ENCODE results near the gene FBXO3.
"Not testable (repeated sequence)": the region's sequence is repeated elsewhere in the genome, so short reads cannot be mapped to it uniquely, and the experiment has no call there.

FBXO3 gene, protein sequence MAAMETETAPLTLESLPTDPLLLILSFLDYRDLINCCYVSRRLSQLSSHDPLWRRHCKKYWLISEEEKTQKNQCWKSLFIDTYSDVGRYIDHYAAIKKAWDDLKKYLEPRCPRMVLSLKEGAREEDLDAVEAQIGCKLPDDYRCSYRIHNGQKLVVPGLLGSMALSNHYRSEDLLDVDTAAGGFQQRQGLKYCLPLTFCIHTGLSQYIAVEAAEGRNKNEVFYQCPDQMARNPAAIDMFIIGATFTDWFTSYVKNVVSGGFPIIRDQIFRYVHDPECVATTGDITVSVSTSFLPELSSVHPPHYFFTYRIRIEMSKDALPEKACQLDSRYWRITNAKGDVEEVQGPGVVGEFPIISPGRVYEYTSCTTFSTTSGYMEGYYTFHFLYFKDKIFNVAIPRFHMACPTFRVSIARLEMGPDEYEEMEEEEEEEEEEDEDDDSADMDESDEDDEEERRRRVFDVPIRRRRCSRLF

DNA sequence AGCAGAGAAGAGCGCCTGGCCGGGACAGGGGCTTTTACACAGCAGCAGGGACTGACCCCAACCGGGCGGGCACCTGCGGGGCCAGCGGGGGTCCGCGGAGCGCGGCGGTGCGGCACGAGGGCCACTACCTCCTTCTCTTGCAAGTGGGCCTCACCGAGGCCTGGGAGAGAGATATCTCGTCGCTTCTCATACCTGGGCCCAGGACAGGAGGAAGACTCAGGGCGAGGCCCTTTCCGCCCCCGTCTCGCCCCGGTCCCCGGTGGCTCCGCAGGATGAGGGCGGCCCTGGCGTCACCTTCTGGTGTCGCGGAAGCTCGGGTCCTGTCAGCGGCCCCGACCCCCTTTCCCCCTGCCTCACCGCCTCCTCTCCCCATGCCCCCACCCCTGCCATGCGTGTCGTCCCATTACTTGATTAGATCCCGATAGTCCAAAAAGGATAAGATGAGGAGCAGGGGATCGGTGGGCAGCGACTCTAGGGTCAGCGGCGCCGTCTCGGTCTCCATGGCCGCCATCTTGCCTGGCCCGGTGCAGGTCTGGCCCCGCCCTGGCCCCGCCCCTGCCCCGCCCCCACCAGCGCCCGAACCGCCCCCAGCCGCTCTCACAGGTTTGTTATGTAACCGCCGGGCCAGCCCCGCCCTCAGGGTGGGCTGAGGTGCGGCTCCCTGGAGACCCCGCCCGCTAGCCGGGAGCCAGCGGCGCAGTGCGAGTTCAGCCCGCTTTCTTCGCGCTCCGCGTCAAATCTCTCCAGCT is at the start of gene FBXO3:
Gene FBXO3 (minus strand): TSS at position 534 of the 749 bp plus-strand sequence. CDS start 23 bp downstream, at position 511.
- DNase-seq (ENCODE audit: low read depth): peak; percentile 58

DNA sequence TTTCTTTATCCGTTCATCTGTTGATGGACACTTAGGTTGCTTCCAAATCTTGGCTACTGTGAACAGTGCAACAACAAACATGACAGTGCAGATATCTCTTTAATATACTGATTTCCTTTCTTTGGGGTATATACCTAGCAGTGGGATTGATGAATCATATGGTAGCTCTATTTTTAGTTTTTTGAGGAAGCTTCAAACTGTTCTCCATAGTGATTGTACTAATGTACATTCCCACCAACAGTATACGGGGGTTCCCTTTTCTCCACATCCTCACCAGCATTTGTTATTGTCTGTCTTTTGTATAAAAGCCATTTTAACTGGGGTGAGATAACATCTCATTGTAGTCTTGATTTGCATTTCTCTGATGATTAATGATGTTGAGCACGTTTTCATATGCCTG is 48.7 kb upstream of the FBXO3 start:
- DNase-seq (ENCODE audit: low read depth): not testable (repeated sequence)

DNA sequence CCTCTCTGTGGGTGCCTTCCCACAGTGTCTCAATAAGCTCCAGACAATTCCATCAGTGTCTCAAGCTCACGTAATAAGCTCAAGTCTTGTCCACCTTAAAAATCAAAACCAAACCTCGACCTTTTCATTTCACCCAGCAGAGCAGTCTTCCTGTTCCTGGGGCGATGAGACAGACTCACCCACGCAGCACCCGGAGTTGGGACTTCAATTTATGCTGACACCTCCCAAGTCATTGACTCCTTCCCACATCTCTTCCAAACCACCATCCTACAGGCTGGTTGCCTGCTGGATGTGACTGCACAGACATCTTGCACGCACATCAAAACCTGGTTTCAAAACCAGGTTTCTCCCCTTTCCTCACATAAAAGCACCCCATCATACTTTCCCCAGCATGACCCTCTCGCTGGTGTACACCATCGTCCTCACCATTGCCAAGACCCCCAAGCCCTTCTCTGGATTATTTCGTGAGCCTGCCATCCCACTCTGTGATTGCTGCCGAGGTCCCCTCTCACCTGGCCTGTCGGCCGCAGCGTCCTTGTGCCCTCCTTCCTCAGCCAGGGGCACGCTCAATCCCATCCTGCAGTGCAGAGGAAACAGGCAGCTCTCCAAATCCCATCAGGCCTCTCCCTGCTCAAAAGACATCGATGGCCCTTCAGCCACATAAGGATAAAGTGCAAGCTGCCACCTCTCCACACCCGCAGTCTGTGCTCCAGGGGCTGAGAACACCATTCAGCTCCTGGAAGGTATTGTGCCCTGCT is 45.1 kb upstream of the FBXO3 start:
- no peak for DNase-seq (ENCODE audit: low read depth)

DNA sequence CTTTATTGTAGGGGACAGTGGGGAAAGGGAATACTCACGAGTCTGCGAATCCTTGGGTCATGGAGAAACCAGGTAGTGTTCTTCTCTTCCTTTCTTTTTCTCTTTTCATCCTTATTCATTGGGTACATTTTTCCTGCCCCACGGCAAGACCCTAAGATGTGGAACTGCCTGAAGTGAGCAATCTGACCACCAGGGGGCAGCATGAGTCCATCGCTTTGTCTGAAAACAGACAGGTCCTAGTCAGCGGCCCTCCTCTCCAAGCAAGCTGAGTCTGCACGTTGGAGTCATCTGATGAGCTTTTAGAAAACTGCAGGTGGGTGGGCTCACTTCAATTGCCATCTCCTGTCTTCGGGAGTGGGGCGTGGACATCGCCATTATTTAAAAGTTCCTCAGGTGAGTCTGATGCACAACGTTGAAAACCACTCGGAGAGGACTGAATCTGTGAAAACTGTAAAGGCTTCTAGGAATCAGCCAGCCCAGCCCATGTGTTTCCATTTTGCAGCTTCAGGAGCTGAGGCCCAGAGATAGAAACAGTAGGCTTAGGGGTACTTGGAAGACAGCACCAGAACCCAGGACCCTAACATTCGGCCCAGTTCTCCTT is 34.0 kb upstream of the FBXO3 start:
- DNase-seq (ENCODE audit: low read depth): peak; percentile 69

DNA sequence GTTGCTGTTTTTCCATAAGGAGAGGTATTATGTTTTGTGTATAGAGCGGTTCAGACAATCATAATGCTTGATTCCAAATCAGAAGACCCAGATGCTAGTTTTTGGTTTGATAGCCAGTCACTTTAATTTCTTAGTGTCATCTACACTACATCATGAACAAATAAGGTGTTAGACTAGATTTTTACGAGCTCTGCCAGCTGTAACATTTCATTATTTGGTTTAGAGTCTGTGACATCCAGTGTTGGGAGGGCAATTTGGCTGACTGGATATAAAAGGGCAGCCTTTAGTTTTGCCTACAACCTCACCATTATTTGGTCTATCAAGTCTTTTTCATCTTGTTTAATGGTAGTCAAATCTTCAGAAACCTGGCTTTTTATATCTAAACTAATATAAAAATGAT is 30.2 kb upstream of the FBXO3 start:
- DNase-seq (ENCODE audit: low read depth): no peak

DNA sequence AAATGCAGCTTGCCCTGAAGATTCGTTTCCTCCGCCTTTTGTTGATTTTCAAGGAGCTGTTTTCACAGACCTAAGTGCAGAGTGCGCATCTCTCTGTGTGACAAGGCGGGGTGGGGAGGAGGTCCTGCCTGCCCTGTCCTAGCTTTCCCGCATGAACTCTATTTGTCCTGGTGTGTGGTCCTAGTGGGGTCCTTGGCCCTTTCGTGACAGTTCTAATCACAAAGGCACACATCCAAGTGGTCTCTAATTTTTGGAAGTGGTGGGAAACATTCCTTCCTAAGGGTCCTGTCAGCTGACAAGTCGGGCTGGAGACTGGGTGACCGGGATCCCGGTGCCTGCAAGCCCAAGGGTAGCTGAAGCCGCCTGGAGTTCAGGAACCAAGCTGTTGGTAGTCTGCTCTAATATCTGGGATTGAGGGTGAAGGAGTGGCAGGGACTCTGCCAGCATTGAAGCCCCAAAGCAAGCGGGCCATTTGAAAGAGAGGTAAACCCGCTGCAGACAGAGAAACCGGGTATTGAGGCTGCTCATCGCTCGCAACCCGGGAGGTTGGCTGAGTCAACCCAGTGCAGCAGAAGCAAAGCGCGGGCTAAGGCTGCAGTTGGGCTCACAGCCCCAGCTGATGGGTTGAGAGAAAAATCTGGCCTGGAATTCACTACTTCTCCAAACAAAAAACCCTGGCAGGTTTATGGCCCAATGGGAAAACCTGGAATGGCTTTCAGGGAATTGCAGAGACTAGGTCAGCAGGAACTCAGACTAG is 28.1 kb upstream of the FBXO3 start:
- DNase-seq (ENCODE audit: low read depth): peak; percentile 92

DNA sequence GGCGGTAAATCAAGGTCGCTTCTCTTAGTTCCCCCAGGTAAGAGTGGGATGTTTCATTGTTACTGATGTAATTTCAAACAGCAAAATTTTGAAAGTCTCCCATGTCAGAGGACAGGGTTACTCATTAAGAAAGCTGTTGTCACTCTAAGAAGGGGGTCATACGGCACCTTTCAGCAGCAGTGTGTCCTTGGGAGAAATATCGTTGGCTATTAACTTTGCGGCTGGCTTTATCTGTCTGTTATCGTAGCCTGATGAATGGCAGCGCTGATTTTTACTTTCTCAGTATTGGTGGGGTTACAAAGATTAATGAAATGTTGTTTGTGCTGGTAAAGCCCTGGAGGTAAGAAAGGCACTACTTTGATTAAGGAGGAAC is 27.5 kb upstream of the FBXO3 start:
- peak; percentile 26 for DNase-seq (ENCODE audit: low read depth)

DNA sequence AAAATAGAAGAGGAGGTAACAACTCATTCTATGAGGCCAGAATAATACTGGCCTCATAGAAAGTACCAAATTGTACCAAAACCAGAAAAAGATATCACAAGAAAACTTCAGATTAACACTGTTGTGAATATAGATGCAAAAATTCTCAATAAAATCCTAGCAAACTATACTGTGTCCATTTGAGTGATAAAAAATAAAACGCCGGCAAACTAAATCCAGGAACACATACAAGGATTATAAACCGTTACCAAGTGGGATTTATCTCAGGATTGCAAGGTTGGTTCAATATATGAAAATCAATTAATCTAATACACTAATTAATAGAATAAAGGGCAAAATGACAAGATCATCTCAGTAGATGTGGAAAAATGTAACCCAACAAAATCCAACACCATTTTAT is 23.6 kb upstream of the FBXO3 start:
- DNase-seq (ENCODE audit: low read depth): no peak

DNA sequence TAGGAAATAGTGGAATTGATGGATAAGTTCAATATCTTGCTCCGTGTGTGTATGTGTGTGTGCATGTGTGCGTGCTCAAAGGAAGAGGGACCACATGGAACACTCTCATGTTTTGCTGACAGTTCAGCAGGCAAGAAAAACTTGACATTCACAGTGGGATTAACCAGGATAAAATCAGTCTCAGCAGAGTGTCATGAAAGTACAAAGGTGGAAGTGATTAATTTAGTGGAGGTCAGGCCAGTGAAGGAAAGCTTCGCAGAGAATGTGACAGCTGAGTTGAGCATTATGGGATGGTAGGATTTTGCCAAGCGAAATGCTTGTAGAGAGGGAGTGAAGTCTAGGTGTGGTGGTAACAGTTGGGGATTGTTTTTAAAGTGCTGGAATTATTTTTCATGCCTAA is 15.7 kb upstream of the FBXO3 start:
- DNase-seq (ENCODE audit: low read depth): no peak

DNA sequence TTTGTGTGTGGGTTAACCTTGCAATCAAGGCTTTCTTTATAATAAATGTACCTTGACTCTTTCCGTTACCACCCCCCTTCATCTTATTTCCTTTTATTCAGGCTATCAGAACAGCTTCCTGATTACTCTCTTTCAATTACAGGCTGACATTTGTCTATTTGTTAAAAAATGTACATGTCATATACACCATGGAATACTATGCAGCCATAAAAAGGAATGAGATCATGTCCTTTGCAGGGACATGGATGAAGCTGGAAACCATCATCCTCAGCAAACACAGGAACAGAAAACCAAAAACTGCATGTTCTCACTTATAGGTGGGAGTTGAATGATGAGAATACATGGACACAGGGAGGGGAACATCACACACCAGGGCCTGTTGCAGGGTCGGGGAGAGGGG is 13.8 kb upstream of the FBXO3 start:
- DNase-seq (ENCODE audit: low read depth): not testable (repeated sequence)

DNA sequence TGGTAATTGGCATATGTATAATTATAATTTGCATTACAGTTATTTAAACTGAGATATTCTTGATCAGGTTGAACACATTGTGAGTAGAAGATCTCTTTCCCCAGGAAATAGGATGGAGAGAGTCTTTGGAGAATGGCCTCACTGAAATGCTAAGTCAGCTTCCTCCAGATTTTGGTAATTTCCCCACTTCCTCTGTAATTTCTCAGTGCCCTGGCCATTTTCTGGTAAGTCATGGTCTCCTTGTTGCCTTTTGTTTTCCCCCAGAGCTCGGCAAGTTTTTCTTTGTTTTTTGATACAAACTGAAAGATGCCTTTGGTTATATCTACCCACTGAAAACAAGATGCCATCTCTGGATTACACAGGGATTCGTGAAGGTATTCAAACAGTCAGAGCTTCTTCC is 12.8 kb upstream of the FBXO3 start:
- no peak for DNase-seq (ENCODE audit: low read depth)

DNA sequence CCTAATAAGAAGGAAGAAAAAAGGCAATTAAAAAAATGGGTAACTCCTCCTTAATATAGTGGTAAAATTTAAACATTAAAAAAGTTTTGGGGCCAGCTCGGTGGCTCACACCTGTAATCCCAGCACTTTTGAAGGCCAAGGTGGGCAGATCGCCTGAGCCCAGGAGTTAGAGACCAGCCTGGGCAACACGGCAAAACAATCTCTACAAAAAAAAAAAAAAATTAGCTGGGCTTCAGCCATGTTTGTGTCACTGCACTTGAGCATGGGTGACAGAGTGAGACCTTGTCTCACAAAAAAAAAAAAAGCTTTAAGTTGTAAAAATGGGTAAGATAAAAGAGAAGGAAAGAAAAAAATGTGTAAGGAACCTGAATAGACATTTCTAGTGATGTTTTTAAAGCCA is 11.3 kb upstream of the FBXO3 start:
- DNase-seq (ENCODE audit: low read depth): no peak

DNA sequence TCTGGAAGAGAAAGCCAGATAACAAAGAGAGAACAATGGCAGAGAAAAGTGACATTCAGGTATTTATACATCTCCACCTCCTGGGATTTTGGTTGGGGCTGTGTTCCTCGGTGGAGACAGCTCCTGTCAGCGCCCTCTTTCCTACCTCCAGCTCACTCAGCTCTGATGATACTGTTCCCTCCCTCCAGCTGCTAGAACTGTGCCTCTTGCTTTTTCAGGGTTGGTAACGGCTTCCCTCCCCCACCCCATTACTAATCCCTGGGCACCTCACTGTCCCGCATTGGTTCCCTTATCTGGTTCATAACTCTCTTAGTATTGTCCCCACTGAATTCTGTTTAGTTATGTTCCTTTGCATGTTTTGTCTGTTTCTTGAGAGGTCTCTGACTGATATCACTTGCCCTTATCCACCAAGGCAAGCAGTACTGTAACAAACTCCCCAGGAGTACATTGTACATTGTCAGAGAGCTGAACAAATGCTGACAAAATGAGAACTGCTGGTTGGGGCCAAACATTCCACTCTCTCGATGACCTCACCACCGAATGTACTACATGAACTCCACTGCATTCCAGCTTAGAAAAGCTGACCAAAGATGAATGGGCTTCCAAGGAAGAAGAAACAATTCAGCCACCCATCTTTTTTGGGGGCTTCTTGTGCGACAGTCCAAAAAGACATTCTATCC is 5.7 kb upstream of the FBXO3 start:
- peak; percentile 91 for DNase-seq (ENCODE audit: low read depth)

DNA sequence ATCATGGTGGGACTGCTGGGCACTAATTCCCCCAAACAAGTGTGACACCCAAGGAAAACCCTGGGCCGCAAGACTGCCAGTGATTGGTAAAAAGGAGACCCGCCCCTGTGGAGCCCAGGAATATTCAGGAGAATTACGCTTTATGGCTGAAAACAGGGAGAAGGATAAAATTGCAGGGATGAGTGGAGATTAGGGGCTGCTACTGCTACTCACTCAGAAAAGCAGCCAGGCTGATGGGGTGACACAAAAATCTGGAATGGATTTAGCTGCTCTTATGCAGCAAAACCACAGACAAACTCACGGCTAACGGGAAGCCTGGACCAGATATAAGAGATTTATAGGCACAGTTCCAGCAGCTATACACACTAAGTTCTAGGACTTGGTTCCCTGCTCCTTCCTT is 4.4 kb upstream of the FBXO3 start:
- DNase-seq (ENCODE audit: low read depth): peak; percentile 84

DNA sequence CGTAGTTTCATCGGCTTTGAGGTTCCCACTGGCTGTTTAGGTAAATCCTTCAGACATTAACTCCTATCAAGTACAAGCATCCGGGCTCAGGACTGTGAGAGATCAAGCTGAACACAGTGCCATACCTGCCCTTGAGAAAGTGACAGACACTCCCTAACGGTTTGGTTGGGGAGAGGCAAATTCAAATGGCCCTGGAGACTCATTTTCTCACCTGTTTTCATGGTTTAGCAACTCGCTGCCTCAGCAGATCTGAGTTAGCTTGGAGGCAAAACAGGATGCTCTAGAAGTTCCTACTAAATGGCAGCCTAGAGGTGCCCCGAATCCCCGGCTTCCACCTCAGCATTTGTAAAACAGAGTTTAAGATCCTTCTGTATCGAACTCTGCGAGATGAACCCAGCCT is 3.6 kb upstream of the FBXO3 start:
- no peak for DNase-seq (ENCODE audit: low read depth)

DNA sequence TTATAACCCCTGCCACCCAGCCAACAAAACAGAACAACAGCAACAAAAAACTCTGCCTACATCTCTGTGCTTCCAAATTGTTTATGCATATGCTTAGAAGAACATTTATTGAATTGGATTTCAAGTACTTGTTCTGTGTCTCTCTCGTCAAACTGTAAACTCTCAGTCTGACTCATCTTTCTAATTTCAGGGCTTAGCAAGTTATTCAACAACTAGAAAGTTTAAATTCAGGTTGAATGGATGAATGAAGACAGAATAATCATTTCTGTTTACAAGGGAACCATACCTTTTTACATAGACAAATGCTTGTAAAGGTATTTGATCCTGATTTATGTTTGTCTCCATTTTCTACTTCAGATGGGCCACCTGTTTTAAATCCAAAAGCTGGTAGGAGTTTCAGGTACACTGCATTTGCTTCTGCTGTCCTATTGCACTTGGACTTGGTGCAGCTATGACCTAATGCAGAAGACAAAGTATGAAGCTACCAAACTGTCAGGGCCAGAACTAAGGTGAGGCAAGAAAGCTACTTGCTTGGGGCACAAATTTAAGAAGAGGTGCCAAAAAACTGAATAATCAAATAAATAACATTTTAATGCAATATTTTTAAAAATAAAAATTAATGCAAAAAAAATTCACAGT is 1.6 kb upstream of the FBXO3 start:
- no peak for DNase-seq (ENCODE audit: low read depth)

DNA sequence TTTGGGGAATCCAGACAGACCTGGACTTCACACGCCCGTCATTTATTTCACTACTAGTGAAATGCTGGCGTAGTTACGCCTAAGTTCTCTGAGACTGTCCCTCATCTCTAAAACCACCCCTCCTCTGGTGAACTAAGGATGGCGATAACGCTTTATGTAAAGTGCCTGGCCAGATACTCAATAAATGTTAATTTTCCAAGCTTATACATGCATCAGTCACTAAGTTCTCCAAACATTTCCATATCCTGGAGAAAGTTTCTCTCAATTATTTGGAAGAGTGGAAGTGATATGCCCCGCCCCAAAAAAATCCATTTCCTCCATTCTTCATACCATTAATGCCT is 1.1 kb upstream of the FBXO3 start:
- DNase-seq (ENCODE audit: low read depth): no peak

DNA sequence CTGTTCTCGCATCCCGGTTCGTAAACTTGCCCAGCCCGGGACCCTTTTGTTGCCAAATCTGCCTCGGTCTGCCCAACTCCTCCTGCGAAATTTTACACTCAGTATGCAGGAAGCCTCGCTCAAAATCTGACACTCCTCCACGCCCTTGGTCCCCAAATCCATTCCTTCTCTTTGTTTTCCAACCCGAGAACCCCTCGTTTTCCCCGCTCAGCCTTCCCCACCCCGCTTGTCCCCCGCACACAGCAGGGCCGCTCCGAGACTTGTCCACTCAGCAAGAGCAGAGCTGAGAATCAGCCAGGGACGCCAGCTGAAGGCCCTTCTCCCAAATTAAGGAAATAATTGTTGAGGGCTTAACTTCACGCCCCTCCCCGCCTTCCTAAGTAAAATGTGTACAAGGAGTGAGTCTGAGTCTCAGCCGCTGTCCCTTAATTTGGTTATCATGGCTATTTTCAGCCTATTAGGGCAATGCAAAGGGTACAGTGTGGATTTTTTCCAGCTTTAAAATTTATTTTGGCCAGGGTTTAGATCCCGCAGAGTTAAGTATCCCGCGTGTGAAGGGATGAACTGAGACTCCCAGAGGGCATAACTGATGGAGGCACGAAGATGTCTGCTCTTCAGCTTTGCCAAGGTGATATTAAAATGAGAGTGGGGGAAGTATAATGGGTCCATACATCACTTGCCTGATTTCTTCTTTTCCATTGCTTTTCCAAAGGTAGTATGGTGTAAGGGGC is 581 bp upstream of the FBXO3 start:
- no peak for DNase-seq (ENCODE audit: low read depth)

DNA sequence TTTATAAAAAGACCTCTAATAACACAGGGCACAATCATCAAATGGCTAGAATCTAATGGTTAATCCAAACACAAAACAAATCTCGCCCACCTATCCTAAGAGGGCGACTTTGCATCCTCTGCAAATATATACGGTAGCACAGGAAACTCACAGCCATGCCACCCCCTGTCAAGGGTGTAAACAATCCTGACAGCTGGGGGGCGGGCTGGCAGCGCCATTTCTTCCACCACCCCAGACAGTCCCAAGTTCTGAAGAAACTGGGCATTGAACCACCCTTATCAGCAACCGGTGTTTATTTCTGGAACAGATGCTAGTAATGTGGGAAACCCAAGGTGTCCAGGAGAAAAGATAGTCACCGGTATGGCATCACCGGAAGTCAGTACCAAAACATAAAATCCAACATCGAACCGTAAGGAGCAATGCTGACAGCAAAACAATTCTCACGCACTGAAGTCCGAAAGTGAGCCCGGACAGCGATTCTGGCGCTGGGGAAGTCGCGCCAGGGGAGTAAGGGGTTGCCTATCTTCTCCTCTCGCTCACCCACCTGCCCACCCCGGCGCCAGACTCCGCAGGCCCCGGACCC is 825 bp downstream of the FBXO3 start:
- no peak for DNase-seq (ENCODE audit: low read depth)

Data from amniotic epithelial cell (primary cell).